HG03354 (cell line): ENCODE results near the gene TMC6.
"Not testable (repeated sequence)": the region's sequence is repeated elsewhere in the genome, so short reads cannot be mapped to it uniquely, and the experiment has no call there.

Experiments used
- ATAC-seq: cut with Tn5 transposase; IDR thresholded peaks from one replicate; pipeline ENCODE4 v1.9.1; 2021; ENCODE audit warnings: mild to moderate bottlenecking; ENCODE audit not compliant: unreplicated experiment, poor library complexity, severe bottlenecking

Gene TMC6

GRCh38 chr17:78125976-78126894 is 2.3 kb downstream of the TMC6 start:
- no peak for ATAC-seq

- ATAC-seq, result no peak
Measured at GRCh38 chr17:78125138-78125913, 3.2 kb downstream of the TMC6 start.

- no peak for ATAC-seq
Measured at GRCh38 chr17:78124836-78125137, 3.8 kb downstream of the TMC6 start.

GRCh38 chr17:78124081-78124835 is 4.3 kb downstream of the TMC6 start:
- ATAC-seq, result peak; percentile 33

- ATAC-seq, result no peak
Measured at GRCh38 chr17:78123258-78123929, 5.2 kb downstream of the TMC6 start.

- no peak for ATAC-seq
Measured at GRCh38 chr17:78122931-78123249, 5.7 kb downstream of the TMC6 start.

GRCh38 chr17:78122216-78122930 is 6.2 kb downstream of the TMC6 start:
- no peak for ATAC-seq

GRCh38 chr17:78121801-78122215 is 6.7 kb downstream of the TMC6 start:
- no peak for ATAC-seq

GRCh38 chr17:78120971-78121800 is 7.4 kb downstream of the TMC6 start:
- no peak for ATAC-seq

GRCh38 chr17:78120537-78120936 is 8.0 kb downstream of the TMC6 start:
- no peak for ATAC-seq

- ATAC-seq, result no peak
Measured at GRCh38 chr17:78118801-78119241, 9.7 kb downstream of the TMC6 start.

- no peak for ATAC-seq
Measured at GRCh38 chr17:78117027-78117981, 11.3 kb downstream of the TMC6 start.

- ATAC-seq, result no peak
Measured at GRCh38 chr17:78116411-78116810, 12.1 kb downstream of the TMC6 start.

GRCh38 chr17:78115803-78116202 is 12.8 kb downstream of the TMC6 start:
- ATAC-seq, result not testable (repeated sequence)

GRCh38 chr17:78114831-78115723 is 13.5 kb downstream of the TMC6 start:
- ATAC-seq, result no peak
